A549 (cell line): Measurements from ENCODE around the gene CAMTA1.

Experiments used
- CBX2 ChIP-seq: fragments of 200-600 bp; sonication (generic); IDR thresholded peaks from 2 replicates; pipeline ENCODE4 v1.6.1; 2016; ENCODE audit warnings: low read depth, mild to moderate bottlenecking, borderline replicate concordance
- CEBPB ChIP-seq, 2 experiments: fragments of >200 bp in 1 of 2; sonication (Bioruptor Twin) in 1 of 2; formaldehyde crosslinking in 1 of 2; IDR thresholded peaks; 2 replicates each; pipeline ENCODE4 v1.6.1; 2012 to 2016
- CHD2 ChIP-seq: fragments of 150-350 bp; IDR thresholded peaks from 2 replicates; pipeline ENCODE4 v1.6.1; 2014; ENCODE audit warnings: low read length; ENCODE audit not compliant: partially characterized antibody
- CHD4 ChIP-seq: fragments of 200-600 bp; sonication (generic); IDR thresholded peaks from 2 replicates; pipeline ENCODE4 v1.6.1; 2016; ENCODE audit warnings: antibody characterized with exemption, mild to moderate bottlenecking, borderline replicate concordance
- CTCF ChIP-seq: fragments of >200 bp; sonication (Bioruptor Twin); formaldehyde crosslinking; IDR thresholded peaks from 3 replicates; pipeline ENCODE4 v1.5.1; 2016
- ESRRA ChIP-seq: fragments of 150-350 bp; IDR thresholded peaks from 2 replicates; pipeline ENCODE4 v1.6.1; 2014; ENCODE audit warnings: mild to moderate bottlenecking, low read length, borderline replicate concordance
- KDM5A ChIP-seq: fragments of 200-600 bp; sonication (generic); IDR thresholded peaks from 2 replicates; pipeline ENCODE4 v1.6.1; 2016; ENCODE audit warnings: antibody characterized with exemption, mild to moderate bottlenecking
- MAFK ChIP-seq: fragments of 450-650 bp; IDR thresholded peaks from 2 replicates; pipeline ENCODE4 v1.6.1; 2014; ENCODE audit not compliant: partially characterized antibody
- POLR2A ChIP-seq: IDR thresholded peaks from 2 replicates; pipeline ENCODE4 v1.6.1; 2012; ENCODE audit warnings: mild to moderate bottlenecking, low read length
- POLR2AphosphoS2 ChIP-seq: conservative IDR thresholded peaks from 2 replicates; pipeline ENCODE4 v1.6.1; 2012; ENCODE audit warnings: low read length, improper control_type of control experiment, inconsistent platforms
- TF ChIP-seq, protein P1 (sequence below): fragments of 200-600 bp; sonication (generic); IDR thresholded peaks from 2 replicates; pipeline ENCODE4 v1.6.1; 2016; ENCODE audit warnings: antibody characterized with exemption, mild to moderate bottlenecking, moderate library complexity
- TF ChIP-seq, protein P2 (sequence below): IDR thresholded peaks from 2 replicates; pipeline ENCODE4 v1.6.1; 2012

DNA sequence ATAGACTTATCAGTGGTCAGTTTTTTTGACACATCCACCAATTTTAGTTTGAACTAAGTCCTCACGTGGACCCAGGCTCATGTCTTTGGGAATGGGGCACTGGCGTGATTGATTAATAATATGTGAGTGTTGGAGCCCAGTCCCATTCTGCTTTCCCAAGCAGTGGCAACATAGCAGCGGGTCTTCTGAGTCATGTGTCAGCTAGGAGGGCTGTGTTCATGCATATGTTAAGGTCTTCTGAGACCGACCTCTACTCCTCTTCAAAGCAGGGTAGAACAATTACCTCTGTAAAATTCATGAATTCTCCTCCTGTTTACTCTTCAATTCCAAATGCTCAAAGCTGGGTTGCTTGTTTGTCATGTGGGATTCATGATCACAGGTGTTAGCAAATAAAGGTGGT lies 291.3 kb downstream of the CAMTA1 start:
- TF ChIP-seq CTCF (no peak), POLR2A (no peak), CEBPB (IDR thresholded peaks at IDR 0.05) (no peak), POLR2AphosphoS2 (no peak), CBX2 (no peak), KDM5A (no peak), ESRRA (no peak), MAFK (no peak), CHD2 (no peak), CHD4 (no peak)
- TF ChIP-seq, protein P1, sequence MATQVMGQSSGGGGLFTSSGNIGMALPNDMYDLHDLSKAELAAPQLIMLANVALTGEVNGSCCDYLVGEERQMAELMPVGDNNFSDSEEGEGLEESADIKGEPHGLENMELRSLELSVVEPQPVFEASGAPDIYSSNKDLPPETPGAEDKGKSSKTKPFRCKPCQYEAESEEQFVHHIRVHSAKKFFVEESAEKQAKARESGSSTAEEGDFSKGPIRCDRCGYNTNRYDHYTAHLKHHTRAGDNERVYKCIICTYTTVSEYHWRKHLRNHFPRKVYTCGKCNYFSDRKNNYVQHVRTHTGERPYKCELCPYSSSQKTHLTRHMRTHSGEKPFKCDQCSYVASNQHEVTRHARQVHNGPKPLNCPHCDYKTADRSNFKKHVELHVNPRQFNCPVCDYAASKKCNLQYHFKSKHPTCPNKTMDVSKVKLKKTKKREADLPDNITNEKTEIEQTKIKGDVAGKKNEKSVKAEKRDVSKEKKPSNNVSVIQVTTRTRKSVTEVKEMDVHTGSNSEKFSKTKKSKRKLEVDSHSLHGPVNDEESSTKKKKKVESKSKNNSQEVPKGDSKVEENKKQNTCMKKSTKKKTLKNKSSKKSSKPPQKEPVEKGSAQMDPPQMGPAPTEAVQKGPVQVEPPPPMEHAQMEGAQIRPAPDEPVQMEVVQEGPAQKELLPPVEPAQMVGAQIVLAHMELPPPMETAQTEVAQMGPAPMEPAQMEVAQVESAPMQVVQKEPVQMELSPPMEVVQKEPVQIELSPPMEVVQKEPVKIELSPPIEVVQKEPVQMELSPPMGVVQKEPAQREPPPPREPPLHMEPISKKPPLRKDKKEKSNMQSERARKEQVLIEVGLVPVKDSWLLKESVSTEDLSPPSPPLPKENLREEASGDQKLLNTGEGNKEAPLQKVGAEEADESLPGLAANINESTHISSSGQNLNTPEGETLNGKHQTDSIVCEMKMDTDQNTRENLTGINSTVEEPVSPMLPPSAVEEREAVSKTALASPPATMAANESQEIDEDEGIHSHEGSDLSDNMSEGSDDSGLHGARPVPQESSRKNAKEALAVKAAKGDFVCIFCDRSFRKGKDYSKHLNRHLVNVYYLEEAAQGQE = no peak
- TF ChIP-seq, protein P2, sequence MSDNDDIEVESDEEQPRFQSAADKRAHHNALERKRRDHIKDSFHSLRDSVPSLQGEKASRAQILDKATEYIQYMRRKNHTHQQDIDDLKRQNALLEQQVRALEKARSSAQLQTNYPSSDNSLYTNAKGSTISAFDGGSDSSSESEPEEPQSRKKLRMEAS = no peak
